ENCODE measurements around the gene SLC26A2.

Gene SLC26A2

DNA sequence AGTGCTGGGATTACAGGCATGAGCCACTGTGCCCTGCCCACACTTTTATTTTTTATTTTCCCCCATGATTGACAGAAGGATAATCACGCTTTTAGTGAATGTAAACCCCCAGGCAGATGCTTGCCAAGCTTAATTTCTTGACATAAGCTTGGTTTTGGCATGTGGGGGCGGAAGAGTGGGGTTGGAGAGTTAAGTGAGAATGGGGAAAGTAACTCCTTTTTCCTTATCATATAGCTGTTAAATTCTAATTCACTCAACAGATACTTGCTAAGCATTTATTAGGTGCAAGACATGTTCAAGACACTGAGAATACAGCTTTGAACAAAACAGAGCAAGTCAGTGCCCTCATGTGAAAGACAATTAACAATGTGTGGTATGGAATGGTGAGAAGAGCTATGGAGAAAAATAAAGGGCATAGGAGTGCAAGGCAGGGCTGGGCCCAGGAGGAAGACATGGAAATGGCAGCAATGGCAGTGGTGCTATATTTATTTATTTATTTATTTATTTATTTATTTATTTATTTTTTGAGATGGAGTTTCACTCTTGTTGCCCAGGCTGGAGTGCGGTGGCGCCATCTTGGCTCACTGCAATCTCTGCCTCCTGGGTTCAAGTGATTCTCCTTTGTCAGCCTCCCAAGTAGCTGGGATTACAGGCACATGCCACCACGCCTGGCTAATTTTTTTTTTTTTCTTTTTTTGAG lies 2.2 kb downstream of the SLC26A2 start:
- DNase-seq: no peak

DNA sequence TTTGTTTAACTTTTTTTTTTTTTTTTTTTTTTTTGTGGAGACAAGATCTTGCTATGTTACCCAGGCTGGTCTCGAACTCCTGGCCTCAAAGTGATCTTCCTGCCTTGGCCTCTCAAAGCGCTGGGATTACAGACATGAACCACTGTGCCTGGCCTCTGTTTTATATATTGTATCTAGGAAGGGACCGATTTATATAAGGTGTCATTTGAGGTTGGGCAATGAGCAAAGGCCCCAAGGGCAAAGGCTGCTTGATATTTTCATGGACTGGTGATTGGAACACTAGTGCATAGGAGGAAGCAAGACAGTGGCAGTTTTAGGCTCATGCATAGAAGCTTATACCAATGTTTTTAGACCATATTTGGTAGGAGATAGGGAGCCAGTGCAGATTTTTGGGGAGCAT lies 3.2 kb downstream of the SLC26A2 start:
- no peak for DNase-seq

- DNase-seq: no peak
Observed at GRCh38 chr5:149966946-149967345, 6.4 kb downstream of the SLC26A2 start.

- no peak for DNase-seq
Observed at GRCh38 chr5:149969181-149969930, 8.8 kb downstream of the SLC26A2 start.

- no peak for DNase-seq
Observed at GRCh38 chr5:149975409-149975808, 14.9 kb downstream of the SLC26A2 start.

DNA sequence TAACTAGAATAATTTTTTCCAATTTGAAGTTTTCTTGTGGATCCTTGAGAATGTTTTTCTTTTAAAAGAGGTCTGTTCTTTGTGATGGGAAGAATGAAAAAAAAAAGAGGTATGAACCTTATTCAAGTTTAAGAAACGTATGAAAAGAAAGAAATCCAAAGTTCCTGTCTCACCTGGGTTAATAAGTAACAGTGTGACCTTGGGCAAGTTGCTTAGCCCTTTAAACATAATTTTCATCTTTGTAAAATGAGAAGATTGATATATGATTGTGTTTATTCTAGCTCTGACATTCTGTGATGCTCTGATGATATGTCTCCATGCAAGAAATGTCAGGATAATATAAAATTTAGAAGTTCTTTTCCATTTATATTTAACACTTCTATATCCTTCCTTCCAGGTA lies 19.3 kb downstream of the SLC26A2 start:
- DNase-seq: no peak

GRCh38 chr5:149981206-149981605 lies 20.6 kb downstream of the SLC26A2 start:
- no peak for DNase-seq

DNA sequence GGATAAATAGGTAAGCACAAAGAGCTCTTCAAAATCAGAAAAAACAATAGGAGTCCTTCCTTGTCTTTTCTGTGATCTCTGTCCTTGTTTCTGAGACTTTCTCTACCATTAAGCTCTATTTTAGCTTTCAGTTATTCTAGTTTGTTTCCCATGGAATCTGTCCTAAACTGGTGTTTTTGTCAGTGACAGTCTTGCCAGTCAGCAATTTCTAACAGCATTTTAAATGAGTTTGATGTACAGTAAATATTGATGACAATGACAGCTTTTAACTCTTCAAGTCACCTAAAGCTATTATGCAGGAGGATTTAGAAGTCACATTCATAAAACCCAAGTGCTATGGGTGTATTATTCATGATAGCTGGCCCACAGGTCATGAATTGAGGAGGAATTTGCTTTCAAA lies 21.9 kb downstream of the SLC26A2 start:
- no peak for DNase-seq

DNA sequence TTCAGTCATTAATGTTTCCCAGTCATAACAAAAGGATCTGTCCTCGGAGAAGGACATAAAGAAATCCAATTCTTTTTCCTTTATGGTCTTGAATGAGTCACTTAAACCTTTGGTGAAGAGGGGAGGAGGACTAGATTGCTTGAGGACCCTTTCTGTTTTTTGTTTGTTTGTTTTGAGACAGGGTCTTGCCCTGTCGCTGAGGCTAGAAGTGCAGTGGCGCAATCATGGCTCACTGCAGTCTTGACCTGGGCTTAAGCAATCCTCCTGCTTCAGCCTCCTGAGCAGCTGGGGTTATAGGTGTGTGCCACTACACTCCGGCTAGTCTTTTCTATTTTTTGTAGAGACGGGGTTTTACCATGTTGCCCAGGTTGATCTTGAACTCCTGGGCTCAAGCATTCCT lies 27.6 kb downstream of the SLC26A2 start:
- no peak for DNase-seq

GRCh38 chr5:149990518-149991376 lies 30.2 kb downstream of the SLC26A2 start:
- peak; percentile 74 for DNase-seq

- no peak for DNase-seq
Observed at GRCh38 chr5:149993471-149993870, 32.9 kb downstream of the SLC26A2 start.

DNA sequence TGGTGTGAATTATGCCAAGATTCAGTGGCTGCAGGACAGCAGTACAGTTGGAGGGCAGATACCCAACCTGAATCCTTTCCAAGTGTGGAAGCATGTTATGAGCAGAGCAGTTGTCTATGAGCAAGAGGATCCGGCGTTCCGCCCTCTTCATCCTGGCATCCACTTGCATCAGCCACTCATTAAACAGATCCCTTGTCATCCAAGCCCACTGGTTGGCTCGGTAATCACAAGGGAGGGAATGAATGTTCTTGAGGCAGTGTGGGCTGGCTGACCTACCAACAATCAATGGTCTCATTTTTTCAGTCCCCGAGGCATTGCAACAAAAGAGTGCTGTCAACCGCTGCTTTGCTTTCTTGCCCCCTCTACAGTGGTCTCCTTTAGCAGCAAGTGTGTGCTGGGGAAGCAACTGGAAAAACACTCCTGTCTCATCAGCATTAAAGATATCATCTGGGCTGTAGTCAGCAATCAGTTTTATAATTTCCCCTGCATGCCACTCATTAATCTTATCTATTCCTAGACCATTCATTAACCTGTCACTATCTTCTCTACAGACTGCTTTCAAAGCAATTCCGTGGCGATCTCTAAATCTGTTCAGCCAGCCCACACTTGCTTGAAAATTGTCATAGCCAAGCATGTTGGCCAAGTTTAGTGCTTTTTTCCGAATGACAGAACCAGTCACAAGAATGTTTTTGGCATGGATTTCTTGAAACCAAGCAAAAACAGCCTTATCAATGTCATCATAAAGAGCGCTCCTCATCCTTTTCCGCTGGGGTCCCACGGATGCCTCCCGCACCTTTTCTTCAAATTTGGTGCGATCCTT lies 35.0 kb downstream of the SLC26A2 start:
- no peak for DNase-seq

- no peak for DNase-seq
Observed at GRCh38 chr5:149996205-149996890, 35.8 kb downstream of the SLC26A2 start.

DNA sequence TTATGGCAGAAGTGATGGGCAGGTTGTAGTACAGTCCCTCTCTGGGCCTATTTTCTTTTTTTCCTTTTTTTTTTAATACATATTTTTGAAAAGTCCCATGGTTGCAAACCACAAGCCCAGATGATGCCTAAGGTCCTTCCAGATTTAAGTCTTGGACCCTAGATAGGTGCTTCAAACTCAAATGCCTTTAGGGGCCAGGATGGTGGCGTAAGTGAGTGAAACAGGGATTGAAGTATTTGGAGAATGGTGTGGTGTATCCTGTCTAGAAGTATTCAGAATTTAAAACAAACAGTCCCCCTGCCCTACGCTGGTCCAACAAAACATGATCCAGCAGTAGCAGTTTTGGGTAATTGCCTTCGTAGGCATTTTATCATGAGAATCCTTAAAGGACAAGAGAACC lies 37.7 kb downstream of the SLC26A2 start:
- DNase-seq: no peak

GRCh38 chr5:149999359-149999758 lies 38.8 kb downstream of the SLC26A2 start:
- no peak for DNase-seq

DNA sequence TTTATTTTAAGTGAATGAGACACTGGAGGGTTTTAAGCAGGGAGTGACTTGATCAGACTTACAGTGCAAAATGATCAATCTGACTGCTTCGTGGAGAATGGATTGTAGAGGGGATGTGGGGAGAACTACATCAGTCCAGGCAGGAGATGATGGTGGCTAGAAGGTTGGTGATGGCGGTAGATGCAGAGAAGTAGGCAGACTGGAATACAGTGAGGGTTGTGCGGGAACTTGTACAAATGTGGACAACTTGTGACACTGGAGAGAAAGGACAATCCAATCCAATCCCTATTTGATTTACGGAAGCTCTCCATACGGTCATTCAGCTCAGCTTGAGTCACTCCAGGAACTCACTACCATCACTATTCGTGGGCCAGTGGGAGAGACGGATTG lies 39.3 kb downstream of the SLC26A2 start:
- DNase-seq: no peak

DNA sequence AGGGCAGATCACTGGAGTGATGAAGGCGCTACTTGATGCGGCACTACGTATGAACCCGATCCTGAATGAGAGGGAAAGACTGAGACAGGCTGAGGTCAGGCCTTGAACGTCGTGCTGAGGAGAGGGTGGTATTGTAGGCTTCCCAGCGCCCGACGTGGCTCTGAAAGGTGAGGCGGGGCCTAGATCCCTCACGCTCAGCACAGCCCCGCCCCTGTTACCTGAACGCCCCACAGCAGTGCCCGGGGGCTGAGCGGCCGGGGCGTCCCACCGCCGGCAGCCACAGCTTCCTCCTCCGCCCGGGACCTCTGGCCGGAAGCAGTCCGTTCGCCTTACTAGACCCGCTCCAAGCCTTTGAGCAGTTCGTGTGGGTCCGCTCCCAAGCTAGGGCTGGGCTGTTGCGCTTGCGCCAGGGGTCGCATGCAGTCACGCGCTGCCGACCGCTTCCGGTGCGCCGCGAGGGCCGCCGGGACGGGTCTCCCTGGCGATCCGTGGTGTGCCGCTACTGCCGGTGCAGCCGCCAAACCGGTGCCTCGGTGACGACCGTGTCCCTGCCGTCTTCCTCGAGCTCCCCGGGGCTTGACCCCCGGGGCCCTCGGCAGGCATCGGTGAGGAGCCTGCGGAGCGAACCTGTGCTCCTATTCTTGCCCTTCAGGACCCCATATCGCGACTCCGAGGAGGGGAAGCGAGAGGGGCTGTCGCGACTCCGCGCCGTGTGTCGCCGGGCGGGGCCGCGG lies 39.9 kb downstream of the SLC26A2 start, which contains the start of the genes HMGXB3 and TIGD6:
Gene HMGXB3, plus strand, starts transcription at position 484 of the 734 bp plus-strand sequence. CDS start 4,114 bp downstream, outside the sequence.
Gene TIGD6, minus strand, starts transcription at position 399 of the 734 bp plus-strand sequence. CDS start 4,306 bp downstream, outside the sequence.
- peak; percentile 96 for DNase-seq

- peak; percentile 47 for DNase-seq
Observed at GRCh38 chr5:150000990-150001659, 40.6 kb downstream of the SLC26A2 start.

- peak; percentile 80 for DNase-seq
Observed at GRCh38 chr5:150001660-150002486, 41.3 kb downstream of the SLC26A2 start.
